GM10266 (cell line): ENCODE measurements around the gene PTGS1.

Experiments
- DNase-seq: peaks from one replicate; pipeline ENCODE4 v3.0.0; 2012; ENCODE audit errors: extremely low spot score
- TF ChIP-seq, protein P1 (sequence below): IDR thresholded peaks from 2 replicates; pipeline ENCODE4 v1.5.1; 2012; ENCODE audit warnings: mild to moderate bottlenecking, low read depth; ENCODE audit not compliant: control insufficient read depth, insufficient read depth; ENCODE audit errors: missing control alignments

Gene PTGS1

DNA sequence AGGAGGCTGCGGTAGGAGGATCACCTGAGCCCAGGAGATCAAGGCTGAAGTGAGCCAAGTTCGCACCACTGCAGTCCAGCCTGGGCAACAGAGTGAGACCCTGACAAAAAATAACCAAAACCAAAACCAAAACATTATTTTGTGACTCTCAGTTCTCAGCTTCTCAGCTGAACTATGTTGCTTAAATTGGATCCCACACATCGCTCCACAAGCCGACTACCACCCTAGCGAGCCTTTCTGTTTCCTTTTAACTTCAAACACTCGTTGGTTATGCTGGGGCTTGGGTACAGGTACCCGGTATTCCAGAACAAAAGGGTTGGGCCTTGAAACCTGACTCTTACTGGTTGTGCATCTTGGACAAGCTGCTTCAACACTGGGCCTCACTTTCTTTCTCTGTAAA is 3.8 kb upstream of the PTGS1 start:
- no peak for DNase-seq
- TF ChIP-seq, protein P1, sequence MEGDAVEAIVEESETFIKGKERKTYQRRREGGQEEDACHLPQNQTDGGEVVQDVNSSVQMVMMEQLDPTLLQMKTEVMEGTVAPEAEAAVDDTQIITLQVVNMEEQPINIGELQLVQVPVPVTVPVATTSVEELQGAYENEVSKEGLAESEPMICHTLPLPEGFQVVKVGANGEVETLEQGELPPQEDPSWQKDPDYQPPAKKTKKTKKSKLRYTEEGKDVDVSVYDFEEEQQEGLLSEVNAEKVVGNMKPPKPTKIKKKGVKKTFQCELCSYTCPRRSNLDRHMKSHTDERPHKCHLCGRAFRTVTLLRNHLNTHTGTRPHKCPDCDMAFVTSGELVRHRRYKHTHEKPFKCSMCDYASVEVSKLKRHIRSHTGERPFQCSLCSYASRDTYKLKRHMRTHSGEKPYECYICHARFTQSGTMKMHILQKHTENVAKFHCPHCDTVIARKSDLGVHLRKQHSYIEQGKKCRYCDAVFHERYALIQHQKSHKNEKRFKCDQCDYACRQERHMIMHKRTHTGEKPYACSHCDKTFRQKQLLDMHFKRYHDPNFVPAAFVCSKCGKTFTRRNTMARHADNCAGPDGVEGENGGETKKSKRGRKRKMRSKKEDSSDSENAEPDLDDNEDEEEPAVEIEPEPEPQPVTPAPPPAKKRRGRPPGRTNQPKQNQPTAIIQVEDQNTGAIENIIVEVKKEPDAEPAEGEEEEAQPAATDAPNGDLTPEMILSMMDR = no peak

DNA sequence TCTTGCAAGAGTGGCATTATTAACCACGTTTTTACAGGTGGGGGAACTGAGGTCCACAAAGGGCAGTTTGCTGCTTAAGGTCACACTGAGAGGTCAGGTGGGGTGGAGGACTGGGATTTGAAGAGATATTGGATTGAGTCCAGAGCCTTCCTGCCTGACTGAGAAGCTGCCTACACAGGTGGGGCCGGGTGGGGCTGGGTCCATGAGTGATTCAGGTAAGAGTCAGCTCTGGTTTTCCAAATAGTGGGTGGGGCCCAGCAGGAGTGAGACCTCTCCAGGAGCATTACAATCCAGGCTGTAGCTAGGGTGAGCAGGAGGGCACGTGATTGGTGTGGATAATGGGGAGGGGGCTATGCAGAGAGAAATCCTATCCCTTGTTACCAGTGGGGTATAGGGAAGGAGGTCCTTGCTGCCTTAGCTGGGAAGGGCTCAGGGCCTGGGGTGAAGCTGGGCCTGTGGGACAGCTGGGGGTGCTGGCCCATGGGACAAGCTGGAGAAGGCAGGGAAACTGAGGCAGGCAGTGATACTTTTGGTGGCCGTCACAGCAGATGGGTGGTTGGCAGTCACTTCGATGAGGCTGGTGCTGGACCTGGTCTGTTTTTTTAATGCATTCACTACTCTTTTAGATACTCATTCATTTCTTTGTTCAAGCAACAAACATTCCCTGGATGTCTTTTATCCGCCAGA is 2.9 kb upstream of the PTGS1 start:
- TF ChIP-seq, protein P1 = no peak
- DNase-seq = no peak

DNA sequence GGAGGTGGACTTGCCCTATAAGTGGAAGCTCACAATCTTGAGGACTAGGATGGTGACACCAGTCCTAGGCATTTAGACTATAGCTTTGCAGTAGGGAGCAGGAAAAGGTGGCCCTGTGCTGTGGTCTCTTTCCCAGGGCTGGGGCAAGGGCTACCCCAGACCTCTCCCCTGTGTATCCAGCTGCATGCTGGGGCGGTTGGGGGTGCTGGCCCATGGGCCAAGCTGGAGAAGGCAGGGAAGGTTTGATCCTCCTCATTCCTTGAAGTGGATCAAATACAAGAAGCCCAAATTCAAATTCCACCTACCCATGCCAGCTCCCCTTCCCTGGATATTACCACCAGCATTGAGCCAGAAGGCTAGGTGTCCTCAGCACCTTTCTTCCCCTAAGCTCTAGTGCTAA is 2.2 kb upstream of the PTGS1 start:
- no peak for DNase-seq
- TF ChIP-seq, protein P1 = no peak

DNA sequence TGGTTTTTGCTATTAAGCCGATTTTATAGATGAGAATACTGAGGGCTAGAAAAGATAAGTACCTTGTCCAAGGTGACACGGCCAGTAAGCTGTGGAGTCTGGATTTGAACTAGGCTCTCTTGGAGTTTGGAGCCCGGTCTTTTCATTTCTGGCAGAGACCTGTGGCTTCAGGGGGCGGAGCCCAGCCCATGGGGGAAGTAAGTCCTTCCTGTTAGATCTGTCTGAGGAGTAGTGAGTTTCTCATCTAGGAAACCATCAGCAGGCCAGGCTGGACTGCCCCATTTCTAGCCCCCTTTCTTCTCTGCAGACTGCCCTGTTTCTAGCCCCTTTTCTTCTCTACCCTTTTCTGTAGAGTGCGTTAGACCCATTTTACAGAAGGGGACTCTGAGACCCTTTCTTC is 521 bp upstream of the PTGS1 start:
- TF ChIP-seq, protein P1 = no peak
- no peak for DNase-seq

DNA sequence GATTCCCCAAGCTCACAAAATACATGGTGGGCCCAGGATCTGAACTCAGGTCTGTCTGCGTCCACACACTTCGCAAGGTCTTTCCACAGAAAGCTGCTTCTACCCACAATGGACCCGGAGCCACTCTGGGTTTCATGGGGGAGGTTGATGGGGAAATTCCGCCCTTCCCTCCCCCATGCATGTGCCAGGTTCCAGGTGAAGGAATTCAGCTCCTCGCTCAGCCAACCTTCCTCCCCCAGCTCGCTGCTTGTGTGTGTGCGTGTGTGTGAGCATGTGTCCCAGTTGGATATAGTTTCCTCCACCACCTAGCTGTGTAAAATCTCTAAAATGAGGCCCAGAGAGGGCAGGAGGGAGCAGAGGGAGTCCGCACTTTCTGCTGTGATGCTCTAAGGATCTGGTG is 1.0 kb downstream of the PTGS1 start:
- no peak for DNase-seq
- TF ChIP-seq, protein P1 = no peak

DNA sequence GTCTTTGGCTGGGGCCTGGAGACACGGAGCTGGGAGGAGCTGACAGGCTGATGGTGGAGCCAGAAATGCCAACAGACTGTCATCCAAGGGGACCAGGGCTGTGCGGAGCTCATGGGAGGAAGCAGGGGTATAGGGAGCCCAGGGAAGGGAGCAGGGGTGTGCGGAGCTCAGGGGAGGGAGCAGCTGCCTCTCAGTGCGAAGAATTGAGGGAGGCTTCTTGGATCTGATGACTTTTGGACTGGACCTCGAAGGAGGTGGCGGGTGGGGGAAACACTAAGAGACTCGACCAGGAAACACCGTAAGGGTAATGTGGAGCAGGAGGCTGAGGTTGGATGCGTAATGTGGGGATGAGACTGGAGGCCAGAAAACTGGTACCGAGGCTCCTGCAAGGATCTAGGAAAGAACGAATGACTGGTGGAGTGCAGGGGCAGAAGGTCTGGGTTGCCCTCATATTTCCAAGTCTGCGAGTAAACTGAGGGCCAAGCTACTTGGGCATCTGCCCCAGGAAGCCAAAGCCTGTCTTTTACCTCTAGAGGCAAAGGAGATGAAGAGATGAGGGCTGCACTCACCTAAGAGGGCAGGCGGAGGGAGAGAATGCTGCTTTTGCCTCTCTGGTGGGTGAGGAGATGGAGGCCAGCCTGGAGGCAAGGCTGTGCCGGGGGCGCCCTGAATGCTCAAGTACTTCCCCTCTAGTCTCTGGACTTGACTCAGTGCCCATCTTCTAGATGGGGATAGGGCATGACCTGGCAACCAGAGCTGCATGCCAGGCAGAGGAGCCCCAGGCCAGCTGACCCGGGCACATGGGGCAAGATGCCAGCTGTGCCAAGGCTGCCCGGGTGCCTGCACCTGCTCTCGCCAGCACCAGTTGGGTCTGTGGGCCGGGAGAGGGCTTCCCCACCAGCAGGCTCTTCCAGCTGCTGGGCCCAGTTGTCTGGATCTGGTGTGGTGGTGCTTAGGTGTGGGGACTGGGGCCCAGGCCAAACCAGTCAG is 2.3 kb downstream of the PTGS1 start:
- TF ChIP-seq, protein P1 = no peak
- no peak for DNase-seq
